ENCODE data around the gene SP2.
A peak's percentile ranks its signal among the peaks of the same experiment; 100 is the strongest.

Gene SP2

DNA sequence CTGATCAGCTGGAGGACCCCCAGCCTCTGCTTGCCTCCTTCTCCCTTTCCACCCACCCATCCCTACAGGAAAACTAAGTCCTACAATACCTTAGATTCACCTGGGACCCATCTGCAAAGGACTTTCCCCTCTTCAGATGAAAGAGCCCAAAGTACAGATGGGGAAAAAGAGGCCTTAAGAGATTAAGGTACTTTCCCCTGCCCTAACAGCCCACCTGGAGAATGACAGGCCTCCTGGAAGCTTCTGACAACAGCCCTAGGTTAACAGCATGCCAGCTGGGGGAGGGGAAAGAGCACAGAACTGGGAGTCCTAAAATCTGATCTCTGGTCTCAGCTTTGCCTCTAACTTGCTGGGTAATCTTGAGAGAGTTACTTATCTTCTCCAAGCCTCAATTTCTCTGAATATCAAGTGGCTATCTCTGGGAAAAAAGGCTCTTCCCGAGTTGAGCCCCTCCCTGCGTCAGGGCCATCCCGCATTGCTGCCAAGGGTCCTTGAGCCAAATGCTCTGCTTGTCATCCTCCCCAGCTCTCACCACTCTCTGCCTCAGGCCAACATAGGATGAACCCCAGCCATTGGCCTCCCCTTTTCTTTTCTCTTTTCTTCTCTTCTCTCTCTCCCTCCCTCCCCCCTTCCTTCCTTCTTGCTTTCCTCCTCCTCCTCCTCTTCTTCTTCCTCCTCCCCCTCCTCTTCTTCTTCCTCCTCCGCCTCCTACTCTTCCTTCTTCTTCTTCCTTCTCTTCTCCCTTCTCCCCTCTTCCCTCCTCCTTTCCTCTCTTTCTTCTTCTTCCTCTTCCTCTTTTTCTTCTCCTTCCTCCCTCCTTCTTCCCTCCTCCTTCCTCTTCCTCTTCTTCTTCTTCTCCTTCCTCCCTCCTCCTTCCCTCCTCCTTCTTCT is 22.6 kb upstream of the SP2 start:
- TF ChIP-seq JUND (IDR thresholded peaks at IDR 0.05; ENCODE audit: low read depth) = no peak
- no peak for DNase-seq (ENCODE audit: low read depth in 1 of 2, low spot score in 1 of 2)
- in situ Hi-C loops (cut with HindIII; ENCODE audit: low pct_unique_long_range_greater_than_20kb, low sequenced_read_pairs) = no loop called here

DNA sequence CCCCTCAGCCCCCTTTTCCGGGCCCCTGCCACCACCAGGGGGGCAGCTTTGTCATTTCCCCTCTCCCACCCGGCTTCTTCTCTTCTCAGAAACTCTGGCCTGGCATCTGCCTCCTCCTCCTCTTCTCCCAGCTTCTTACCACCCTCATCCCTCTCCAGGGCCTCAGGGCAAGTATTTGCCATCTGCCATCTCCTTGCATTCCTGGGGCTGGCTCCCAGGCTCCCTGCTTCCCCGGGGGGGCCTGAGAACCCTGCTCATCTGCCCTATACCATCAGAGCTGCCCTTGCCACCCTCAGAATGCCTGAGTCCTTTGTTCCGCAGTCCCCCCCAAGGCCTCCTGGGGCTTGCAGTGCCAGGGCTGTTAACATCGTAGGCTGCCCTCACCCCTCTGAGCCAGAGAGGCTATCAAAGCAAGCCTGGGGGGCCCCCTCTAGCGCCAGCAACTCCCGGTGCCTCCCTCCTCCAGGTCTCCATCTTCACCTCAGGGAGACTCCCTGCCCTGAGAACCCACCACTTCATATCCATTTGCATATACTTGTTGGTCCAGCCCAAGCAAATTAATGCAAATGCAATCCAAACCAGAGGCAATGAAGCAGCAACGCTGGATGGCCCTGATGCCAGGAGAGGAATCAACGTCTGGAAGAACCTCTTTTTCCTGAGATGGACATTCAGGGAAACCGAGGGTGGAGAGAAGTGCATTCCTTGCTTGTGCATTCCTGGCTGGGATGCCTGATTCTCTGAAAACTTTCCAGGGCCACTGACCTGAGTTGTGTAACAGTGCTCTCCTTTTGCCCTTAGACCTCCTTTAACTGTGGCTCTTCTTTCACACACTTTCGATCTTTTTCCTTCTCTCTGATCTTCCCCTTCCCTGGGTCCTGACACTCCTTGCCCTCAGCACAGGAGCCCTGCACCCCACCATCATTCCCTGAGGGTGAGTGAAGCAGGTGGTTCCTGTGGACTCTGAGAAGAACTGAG is 20.7 kb upstream of the SP2 start:
- no peak for TF ChIP-seq JUND (IDR thresholded peaks at IDR 0.05; ENCODE audit: low read depth)
- peak in 1 of 2 experiments; percentile 74 for DNase-seq (ENCODE audit: low read depth in 1 of 2, low spot score in 1 of 2)
- in situ Hi-C loops (cut with HindIII; ENCODE audit: low pct_unique_long_range_greater_than_20kb, low sequenced_read_pairs) = no loop called here

DNA sequence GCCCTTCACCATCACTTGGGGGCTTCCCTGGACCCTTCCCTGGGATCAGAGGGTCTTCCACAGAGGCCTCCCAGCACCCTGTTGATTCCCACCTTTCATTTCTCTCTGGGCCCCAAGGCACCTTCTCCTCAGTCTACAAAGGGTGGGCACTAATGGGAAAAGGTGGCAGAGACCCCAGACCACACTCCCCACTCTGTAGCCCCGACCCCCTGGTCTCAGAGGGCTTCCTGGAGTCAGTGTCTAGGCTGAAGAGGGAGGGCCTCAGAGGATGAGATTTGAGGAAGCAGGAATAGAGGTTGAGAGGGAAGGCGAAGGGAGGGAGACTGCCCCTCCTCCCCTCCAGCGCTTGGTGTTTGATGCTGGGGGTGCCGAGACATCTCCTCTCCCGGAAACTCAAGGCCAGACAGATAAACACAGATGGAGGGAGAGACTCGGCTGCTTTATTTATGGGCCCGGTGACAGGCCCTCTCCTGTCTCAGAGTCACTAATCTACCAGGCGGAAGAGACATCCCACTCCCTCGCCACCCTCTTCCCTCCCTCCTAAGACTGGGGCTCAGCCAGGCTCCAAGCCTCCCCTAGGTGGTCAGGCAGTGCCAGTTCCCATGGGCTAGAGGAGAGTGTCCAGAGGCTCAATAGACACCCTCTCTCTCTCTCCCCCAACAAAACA is 18.5 kb upstream of the SP2 start:
- in situ Hi-C loops (cut with HindIII; ENCODE audit: low pct_unique_long_range_greater_than_20kb, low sequenced_read_pairs) = no loop called here
- no peak for TF ChIP-seq JUND (IDR thresholded peaks at IDR 0.05; ENCODE audit: low read depth)
- no peak for DNase-seq (ENCODE audit: low read depth in 1 of 2, low spot score in 1 of 2)

- no peak for DNase-seq (ENCODE audit: low read depth in 1 of 2, low spot score in 1 of 2)
- TF ChIP-seq JUND (IDR thresholded peaks at IDR 0.05; ENCODE audit: low read depth) = no peak
- in situ Hi-C loops (cut with HindIII; ENCODE audit: low pct_unique_long_range_greater_than_20kb, low sequenced_read_pairs) = no loop called here
These were observed 17.6 kb upstream of the SP2 start for GRCh38 chr17:47878203-47879027.

DNA sequence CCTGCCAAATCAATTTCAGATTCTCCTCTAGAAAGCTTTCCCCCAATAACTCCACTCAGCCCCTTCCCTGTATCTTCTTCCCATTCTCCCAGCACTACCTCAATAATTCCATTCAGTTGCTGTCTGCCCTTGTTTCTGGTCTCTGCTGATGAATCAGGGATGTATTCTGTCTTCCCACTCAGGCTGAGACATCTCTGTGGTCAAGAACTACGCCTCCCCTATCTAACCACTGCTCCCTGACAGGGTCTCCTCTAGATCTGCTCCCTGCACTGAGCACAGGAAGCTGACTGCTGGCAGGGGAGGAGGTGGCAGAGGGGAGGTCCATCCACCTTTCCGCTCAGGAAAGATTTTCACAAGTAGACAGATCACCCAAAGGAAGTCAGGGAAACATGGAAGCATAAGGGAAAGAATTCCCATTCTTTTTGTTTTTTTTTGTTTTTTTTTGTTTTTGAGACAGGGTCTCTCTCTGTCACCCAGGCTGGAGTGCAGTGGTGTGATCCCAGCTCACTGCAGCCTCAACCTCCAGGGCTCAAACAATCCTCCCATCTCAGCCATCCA is 16.9 kb upstream of the SP2 start:
- no peak for TF ChIP-seq JUND (IDR thresholded peaks at IDR 0.05; ENCODE audit: low read depth)
- in situ Hi-C loops (cut with HindIII; ENCODE audit: low pct_unique_long_range_greater_than_20kb, low sequenced_read_pairs) = no loop called here
- no peak for DNase-seq (ENCODE audit: low read depth in 1 of 2, low spot score in 1 of 2)

DNA sequence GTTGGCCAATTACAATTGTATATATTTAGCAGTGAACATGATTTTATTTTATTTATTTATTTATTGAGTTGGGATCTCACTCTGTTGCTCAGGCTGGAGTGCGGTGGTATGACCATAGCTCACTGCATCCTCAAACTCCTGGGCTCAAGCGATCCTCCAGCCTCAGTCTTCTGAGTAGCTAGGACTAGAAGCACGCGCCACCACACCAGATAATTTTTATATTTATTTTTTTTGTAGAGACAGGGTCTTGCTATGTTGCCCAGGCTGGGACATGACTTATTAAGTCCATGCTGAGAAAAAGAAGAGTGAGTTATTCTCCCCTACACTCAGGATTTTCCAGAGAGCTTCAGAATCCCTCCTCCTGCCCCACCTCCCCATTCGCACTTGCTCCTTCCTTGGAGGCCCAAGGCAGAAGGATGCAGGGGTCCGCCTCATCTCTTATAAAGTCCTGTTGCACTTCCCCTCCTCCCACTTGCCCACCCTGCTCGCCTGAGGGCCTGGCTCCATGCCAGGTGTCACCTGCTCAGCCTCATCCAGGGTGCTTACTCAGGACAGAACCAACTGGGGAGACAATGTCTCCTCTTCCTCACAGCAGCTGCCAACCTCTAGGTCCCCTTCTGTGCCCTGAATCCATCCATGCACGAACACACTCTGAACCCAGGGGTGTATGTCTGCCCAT is 16.1 kb upstream of the SP2 start:
- no peak for TF ChIP-seq JUND (IDR thresholded peaks at IDR 0.05; ENCODE audit: low read depth)
- no peak for DNase-seq (ENCODE audit: low read depth in 1 of 2, low spot score in 1 of 2)
- in situ Hi-C loops (cut with HindIII; ENCODE audit: low pct_unique_long_range_greater_than_20kb, low sequenced_read_pairs) = no loop called here

GRCh38 chr17:47882247-47882646 is 13.8 kb upstream of the SP2 start:
- in situ Hi-C loops (cut with HindIII; ENCODE audit: low pct_unique_long_range_greater_than_20kb, low sequenced_read_pairs) = no loop called here
- TF ChIP-seq JUND (IDR thresholded peaks at IDR 0.05; ENCODE audit: low read depth) = no peak
- peak in 1 of 2 experiments; percentile 43 for DNase-seq (ENCODE audit: low read depth in 1 of 2, low spot score in 1 of 2)

- in situ Hi-C loops (cut with HindIII; ENCODE audit: low pct_unique_long_range_greater_than_20kb, low sequenced_read_pairs) = no loop called here
- no peak for DNase-seq (ENCODE audit: low read depth in 1 of 2, low spot score in 1 of 2)
- no peak for TF ChIP-seq JUND (IDR thresholded peaks at IDR 0.05; ENCODE audit: low read depth)
These were observed 13.1 kb upstream of the SP2 start for GRCh38 chr17:47882695-47883588.

- peak in 1 of 2 experiments; percentile 67 for DNase-seq (ENCODE audit: low read depth in 1 of 2, low spot score in 1 of 2)
- no peak for TF ChIP-seq JUND (IDR thresholded peaks at IDR 0.05; ENCODE audit: low read depth)
- in situ Hi-C loops (cut with HindIII; ENCODE audit: low pct_unique_long_range_greater_than_20kb, low sequenced_read_pairs) = no loop called here
These were observed 12.2 kb upstream of the SP2 start for GRCh38 chr17:47883589-47884426.

Measured in T47D (cell line).